ENCODE measurements around the gene PACSIN1.

Gene PACSIN1

DNA sequence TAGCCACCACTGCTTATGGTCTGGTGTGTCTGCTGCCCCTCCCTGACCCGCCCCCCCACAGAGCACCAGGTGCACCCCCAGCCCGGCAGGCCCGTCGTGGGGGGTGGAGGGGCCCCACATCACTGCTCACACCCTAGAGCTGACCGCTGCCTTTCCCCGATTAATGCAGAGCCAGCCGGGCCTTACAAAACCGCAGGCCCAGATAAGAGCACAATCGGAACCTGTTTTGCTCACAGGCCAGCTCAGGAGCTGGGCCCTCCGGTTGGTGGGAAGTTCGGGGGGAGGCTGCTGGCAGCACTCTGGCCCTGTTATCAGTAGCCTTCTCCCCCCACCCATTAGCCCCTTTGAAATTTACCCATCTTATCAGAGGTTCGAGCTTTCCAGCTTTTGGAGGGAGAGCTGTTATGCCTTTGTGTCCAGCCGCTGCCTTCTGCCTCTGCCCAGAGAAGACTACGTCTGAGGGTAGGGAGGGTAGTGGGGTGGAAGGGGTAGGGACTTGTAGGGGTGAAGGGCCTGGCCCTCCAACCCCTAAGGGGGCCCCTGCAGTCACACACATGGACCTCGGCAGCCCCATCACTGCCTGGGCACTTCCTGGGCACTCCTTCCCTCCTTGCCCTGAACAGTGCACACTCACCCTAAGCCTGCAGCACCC lies 97.1 kb downstream of the PACSIN1 start:
- H3K27ac ChIP-seq (ENCODE audit: low read length): no peak overlapping the region
- no peak for DNase-seq
- H2AFZ ChIP-seq (ENCODE audit: low read length): no peak overlapping the region
- H3K27me3 ChIP-seq (replicated peaks; ENCODE audit: insufficient read depth, low read length): no peaks in the 10 kb centered on the region
- H3K79me2 ChIP-seq (ENCODE audit: low read length): no peaks in the 10 kb centered on the region
- H3K9me2 ChIP-seq (replicated peaks; ENCODE audit: insufficient read depth, low read length): no peaks in the 10 kb centered on the region
- no peaks in the 10 kb centered on the region for H3K9me3 ChIP-seq (replicated peaks; ENCODE audit: insufficient read depth, low read length)
- no peak overlapping the region for H3K4me3 ChIP-seq (ENCODE audit: low read length)
- no peak overlapping the region for H3K9ac ChIP-seq (ENCODE audit: low read length)
- H3K4me2 ChIP-seq (ENCODE audit: low read depth, low read length): no peak overlapping the region
- H3K36me3 ChIP-seq (replicated peaks; ENCODE audit: insufficient read depth, low read length): no peaks in the 10 kb centered on the region
- no peaks in the 10 kb centered on the region for H4K20me1 ChIP-seq (ENCODE audit: insufficient read depth, low read length)
- no peaks in the 10 kb centered on the region for H3K4me1 ChIP-seq (ENCODE audit: low read length)
- TF ChIP-seq EZH2phosphoT487 (IDR thresholded peaks at IDR 0.05; ENCODE audit: low read length) (no peak), EZH2 (optimal IDR thresholded peaks at IDR 0.05; ENCODE audit: low read depth, low read length) (no peak)
- TF ChIP-seq, protein P1, sequence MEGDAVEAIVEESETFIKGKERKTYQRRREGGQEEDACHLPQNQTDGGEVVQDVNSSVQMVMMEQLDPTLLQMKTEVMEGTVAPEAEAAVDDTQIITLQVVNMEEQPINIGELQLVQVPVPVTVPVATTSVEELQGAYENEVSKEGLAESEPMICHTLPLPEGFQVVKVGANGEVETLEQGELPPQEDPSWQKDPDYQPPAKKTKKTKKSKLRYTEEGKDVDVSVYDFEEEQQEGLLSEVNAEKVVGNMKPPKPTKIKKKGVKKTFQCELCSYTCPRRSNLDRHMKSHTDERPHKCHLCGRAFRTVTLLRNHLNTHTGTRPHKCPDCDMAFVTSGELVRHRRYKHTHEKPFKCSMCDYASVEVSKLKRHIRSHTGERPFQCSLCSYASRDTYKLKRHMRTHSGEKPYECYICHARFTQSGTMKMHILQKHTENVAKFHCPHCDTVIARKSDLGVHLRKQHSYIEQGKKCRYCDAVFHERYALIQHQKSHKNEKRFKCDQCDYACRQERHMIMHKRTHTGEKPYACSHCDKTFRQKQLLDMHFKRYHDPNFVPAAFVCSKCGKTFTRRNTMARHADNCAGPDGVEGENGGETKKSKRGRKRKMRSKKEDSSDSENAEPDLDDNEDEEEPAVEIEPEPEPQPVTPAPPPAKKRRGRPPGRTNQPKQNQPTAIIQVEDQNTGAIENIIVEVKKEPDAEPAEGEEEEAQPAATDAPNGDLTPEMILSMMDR (IDR thresholded peaks at IDR 0.05; ENCODE audit: low read length): no peak
- no peaks in the 10 kb centered on the region for H3F3A ChIP-seq (ENCODE audit: insufficient read depth, low read length)

DNA sequence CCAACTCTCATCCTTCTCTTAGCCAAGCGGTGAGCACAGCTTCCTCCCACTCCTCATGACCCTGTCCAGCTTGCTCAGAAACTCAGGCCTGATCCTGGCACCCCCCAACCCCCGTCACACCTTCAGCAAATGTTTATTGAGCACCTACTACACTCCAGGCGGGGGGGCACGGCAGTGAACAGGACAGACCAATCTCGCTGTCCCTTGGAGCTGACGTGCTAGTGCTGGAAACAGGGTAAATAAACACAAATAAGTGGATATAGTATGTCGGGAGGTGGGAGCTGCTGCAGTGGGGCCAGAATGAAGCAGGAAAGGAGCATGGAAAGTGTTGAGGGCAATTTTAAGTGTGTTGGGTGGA lies 97.6 kb downstream of the PACSIN1 start:
- Histone ChIP-seq H4K20me1 (ENCODE audit: insufficient read depth, low read length) (no peaks in the 10 kb centered on the region), H3K4me1 (ENCODE audit: low read length) (no peaks in the 10 kb centered on the region), H3K9me2 (replicated peaks; ENCODE audit: insufficient read depth, low read length) (no peaks in the 10 kb centered on the region), H3K9ac (ENCODE audit: low read length) (no peak overlapping the region), H3K9me3 (replicated peaks; ENCODE audit: insufficient read depth, low read length) (no peaks in the 10 kb centered on the region), H2AFZ (ENCODE audit: low read length) (no peak overlapping the region), H3K27me3 (replicated peaks; ENCODE audit: insufficient read depth, low read length) (no peaks in the 10 kb centered on the region), H3K4me2 (ENCODE audit: low read depth, low read length) (no peak overlapping the region), H3K27ac (ENCODE audit: low read length) (no peak overlapping the region), H3K79me2 (ENCODE audit: low read length) (no peaks in the 10 kb centered on the region), H3K4me3 (ENCODE audit: low read length) (no peak overlapping the region), H3F3A (ENCODE audit: insufficient read depth, low read length) (no peaks in the 10 kb centered on the region), H3K36me3 (replicated peaks; ENCODE audit: insufficient read depth, low read length) (no peaks in the 10 kb centered on the region)
- no peak for DNase-seq
- TF ChIP-seq EZH2phosphoT487 (IDR thresholded peaks at IDR 0.05; ENCODE audit: low read length): no peak
- TF ChIP-seq EZH2 (optimal IDR thresholded peaks at IDR 0.05; ENCODE audit: low read depth, low read length): no peak
- TF ChIP-seq, protein P1 (IDR thresholded peaks at IDR 0.05; ENCODE audit: low read length): no peak

DNA sequence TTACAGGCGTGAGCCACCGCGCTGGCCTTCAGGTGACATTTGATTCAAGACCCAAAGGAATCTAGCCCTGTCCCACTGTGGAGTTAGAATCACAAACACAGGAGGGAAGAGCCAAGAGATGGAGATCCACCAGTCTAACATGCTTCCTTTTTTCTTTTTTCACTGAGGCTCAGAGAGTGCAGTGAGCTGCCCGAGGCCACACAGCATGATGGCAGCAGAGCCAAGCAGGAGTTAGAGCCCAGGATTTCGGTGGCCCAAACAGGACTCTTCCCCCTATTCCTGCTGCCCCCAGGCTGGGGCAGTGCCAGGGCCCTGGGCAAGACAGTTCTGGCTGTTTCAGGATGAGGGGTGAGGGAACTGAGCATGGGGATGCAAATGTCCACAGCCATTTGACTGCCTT lies 98.3 kb downstream of the PACSIN1 start:
- H3K4me1 ChIP-seq (ENCODE audit: low read length): no peaks in the 10 kb centered on the region

More for the DNA sequence above, 98.3 kb downstream of the PACSIN1 start:
- Histone ChIP-seq H3K27ac (ENCODE audit: low read length) (no peak overlapping the region), H3K9ac (ENCODE audit: low read length) (no peak overlapping the region), H3F3A (ENCODE audit: insufficient read depth, low read length) (no peaks in the 10 kb centered on the region), H3K9me3 (replicated peaks; ENCODE audit: insufficient read depth, low read length) (no peaks in the 10 kb centered on the region), H3K36me3 (replicated peaks; ENCODE audit: insufficient read depth, low read length) (no peaks in the 10 kb centered on the region), H3K4me3 (ENCODE audit: low read length) (no peak overlapping the region), H3K4me2 (ENCODE audit: low read depth, low read length) (no peak overlapping the region), H2AFZ (ENCODE audit: low read length) (no peak overlapping the region), H3K79me2 (ENCODE audit: low read length) (no peaks in the 10 kb centered on the region), H4K20me1 (ENCODE audit: insufficient read depth, low read length) (no peaks in the 10 kb centered on the region), H3K9me2 (replicated peaks; ENCODE audit: insufficient read depth, low read length) (no peaks in the 10 kb centered on the region), H3K27me3 (replicated peaks; ENCODE audit: insufficient read depth, low read length) (no peaks in the 10 kb centered on the region)
- no peak for TF ChIP-seq EZH2phosphoT487 (IDR thresholded peaks at IDR 0.05; ENCODE audit: low read length)
- no peak for TF ChIP-seq EZH2 (optimal IDR thresholded peaks at IDR 0.05; ENCODE audit: low read depth, low read length)
- TF ChIP-seq, protein P1 (IDR thresholded peaks at IDR 0.05; ENCODE audit: low read length): no peak
- DNase-seq: no peak
